Endothelial cell of hepatic sinusoid (primary cell): Measurements from ENCODE around the gene TBC1D14.

Experiments
- in situ Hi-C: cut with HindIII; loops from 2 replicates; pipeline ENCODE4 v1.10.0; 2017; ENCODE audit warnings: low sequenced_read_pairs

TBC1D14 gene

DNA sequence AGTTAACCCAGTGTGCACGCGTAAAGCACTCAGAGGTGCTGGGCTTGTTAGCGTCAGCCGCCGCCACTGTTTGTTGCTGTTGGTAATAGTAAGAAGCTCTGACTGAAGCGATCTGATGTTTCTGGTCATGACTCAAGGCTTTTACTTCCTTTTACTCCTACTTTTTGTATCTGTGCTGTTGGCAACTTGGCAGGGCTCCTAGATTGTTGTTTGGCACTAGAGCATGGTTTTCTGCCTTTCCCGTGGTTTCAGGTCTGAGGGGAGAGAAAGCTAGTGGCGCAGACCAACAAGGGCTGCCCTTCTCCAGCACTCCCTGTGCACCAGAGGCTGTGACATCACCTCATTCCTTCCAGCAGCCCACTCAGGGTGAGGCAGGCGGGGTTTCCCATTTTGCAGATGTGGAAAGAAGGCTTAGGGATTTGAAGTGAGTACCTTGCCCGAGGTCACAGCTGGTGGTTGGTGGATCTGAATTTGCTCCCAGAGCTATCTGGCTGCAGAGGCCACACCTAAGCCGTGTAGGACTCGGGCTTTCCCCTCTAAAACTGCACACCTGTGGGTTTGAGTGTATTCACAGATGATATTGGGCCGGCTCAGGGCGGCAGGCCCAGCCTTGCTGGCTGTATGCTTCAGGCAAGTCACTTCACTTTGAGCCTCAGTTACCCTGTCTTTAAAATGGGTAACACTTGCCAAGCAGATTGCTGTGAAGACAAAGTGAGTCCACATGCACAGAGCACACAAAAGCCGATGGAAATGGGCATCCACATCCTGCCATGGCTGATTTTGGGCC is 82.3 kb downstream of the TBC1D14 start:
- in situ Hi-C loops: no loop called here

DNA sequence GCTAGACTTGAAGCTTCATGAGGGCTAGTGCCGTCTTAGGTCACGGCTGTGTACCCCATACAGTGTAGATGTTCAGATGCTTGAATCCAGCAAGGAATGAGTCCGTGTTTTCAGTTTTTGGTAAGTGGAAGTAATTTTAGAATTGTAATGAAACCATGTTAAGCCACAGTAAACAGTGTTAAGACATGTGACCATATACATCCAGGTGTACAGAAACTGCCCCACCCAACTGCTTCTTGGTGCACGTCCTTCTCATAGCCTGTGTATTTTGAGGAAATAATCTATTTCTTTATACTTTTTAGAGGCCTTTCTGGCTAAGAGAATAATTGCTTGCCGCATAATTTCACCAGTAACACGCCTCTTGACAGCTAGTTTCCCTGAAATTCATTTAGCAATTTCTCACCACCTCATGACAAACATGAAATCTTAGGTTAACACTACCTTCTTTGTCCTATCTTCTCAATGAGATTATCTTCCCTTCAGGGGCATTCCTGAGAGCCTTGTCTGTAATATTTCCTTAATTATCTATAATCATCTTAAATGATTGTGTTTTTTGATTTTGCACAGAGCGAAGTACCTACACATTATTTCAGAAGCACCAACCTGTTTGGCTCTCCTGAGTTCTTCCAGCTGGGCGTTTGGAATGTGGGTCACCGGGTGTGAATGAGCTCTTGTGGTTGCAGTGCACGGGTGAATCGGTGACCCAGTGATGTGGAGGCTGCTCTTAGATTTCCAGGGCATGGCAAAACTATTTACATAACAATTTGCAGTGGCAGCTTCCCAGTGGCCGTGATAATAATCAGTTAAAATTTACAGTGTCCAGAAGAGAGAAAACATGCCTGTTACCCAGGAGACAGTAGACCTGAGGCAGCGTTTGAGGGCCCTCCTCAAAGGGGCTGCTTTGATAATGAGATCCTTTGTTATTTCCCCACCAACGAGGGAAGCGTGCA is 83.4 kb downstream of the TBC1D14 start:
- in situ Hi-C loops: no loop called here

DNA sequence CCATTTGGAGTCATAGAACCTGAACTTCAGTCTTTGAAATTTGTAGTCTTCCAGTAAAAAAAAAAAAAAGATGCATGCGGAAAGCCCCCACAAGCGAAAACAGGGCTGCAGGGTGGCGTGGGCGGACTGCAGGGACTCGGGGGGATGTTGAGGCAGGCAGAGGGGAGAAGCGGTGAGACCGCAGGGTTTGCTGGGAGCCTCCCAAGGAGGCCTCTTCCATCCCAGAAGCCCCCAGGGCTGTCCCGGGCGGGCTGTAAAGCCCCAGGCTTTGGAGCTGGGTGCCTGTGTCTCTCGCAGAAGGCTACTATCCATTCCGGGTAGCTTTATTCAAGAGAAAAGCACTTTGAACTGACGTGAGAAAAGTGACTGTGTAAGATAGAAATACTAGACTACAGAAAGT is 86.9 kb downstream of the TBC1D14 start:
- in situ Hi-C loops: no loop called here

DNA sequence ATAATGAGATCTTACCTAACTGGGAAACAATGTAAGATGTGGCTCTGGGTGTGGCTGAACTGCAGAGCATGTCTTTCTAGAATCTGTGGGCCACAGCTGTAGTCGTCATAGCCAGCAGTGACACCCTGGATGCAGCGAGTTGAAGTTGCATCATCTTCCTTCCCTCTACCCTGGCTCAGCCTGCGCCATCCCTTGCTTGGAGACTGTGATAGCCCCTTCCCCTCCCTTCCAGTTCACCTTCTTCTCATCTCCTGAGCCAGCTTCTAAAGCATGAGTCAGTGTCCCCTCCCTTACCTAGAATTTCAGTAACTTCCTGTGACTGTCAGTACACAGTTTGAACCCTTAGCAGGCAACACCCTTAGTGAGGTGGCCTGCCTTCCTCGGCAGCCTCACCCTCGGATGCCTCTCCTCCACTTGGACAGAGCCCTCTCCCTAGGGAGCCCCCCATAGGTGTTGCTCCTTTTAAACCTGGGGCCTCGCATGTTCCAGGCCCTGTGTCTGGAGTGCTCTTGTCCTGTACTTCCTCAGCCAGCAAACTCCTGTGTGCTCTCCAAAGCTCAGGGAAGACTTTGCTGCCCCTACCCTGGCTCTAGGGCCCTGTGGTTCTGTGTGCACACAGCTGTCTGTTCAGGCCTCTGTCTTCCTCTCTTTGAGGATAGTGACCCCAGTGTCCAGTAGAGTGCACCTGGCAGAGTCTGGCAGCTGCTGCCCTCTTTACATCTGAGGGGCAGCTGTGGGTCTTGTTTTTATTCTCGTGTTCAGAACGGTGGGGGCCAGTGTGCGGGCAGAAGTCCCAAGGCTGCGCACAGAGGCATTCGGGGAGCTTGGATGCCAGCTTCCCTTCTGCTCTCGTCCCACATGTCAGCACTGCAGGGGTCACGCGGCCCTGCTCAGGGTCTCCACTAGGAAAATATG is 89.8 kb downstream of the TBC1D14 start:
- in situ Hi-C loops: loop anchor here (5.0 kb wide), 1 partner anchor 38 kb away; no protein-coding TSS in a partner anchor

DNA sequence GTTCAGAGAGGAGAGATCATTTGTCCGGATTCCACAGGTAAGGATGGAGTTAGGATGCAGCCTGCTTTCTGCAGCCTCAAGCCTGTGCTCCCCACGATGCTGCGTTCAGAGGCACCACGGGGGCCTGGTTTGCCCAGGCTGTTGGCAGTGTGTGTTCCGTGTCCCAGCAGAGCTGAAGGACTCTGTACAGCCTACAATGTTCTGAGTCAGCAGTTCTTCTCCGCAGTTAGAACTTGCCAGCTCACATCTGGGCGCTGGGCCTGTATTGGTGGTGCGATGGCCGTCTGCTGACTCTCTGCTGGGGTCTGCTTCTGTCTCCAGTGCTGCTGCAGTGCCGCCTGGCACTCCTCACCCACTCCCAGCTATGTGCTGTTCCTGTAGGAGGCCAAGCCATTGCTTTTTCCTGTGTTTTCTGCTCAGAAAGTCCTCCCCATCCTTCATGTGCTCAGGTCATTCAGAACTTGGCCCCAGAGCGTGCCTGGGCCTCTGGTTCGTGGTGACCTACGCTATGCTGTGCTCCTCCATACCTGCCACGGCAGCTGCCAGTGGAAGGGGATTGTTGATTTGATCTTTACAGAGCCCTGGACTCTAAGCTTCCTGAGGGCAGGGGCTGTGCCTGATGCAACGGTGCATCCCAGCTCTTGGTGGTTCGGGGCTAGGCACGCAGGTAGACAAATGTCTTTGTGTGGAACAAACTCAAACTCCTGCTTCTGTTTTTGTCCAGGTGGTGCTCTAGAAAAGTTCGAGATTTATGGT is 91.0 kb downstream of the TBC1D14 start:
- in situ Hi-C loops: loop anchor here (5.0 kb wide), 1 partner anchor 37 kb away; no protein-coding TSS in a partner anchor

DNA sequence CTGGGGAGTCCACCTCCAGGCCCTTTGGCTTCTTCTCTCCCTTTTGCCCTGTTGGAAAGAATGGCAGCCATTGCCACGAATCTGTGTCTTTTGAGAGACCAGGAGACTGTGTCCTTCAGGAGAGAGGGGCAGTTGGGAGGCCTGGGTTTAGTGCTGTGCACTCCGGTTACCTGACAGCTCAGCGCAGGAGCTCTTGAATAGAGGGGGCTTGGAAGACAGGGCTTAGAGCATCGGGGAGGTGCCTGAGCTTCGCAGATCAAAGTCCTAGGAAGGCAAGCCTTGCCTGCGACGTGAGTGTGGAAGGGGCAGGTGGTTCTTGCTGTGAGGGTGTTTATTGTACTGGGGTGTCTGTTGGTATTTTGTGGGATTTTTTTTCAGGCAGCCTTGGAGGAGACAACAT is 91.6 kb downstream of the TBC1D14 start:
- in situ Hi-C loops: loop anchor here (5.0 kb wide), 1 partner anchor 36 kb away; no protein-coding TSS in a partner anchor

DNA sequence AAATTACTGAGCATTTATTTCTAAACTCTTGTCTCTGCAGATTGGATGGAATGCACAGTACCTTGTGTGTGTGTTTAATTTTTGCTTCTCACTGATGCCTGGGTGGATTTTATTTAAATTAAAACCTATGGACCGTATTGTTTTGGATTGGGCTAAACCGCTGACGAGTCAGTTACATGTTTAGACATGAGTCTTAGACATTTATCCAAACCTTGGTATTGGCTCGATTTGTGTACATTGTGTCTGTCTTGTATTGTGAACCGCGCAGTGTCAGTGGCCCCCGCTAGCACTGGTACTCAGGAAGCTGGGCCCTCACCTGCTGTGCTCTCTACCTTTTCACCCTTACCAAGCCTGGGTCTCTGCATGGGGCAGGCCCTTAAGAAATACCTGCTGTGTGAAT is 92.7 kb downstream of the TBC1D14 start:
- in situ Hi-C loops: loop anchor here (5.0 kb wide), 1 partner anchor 35 kb away; no protein-coding TSS in a partner anchor

DNA sequence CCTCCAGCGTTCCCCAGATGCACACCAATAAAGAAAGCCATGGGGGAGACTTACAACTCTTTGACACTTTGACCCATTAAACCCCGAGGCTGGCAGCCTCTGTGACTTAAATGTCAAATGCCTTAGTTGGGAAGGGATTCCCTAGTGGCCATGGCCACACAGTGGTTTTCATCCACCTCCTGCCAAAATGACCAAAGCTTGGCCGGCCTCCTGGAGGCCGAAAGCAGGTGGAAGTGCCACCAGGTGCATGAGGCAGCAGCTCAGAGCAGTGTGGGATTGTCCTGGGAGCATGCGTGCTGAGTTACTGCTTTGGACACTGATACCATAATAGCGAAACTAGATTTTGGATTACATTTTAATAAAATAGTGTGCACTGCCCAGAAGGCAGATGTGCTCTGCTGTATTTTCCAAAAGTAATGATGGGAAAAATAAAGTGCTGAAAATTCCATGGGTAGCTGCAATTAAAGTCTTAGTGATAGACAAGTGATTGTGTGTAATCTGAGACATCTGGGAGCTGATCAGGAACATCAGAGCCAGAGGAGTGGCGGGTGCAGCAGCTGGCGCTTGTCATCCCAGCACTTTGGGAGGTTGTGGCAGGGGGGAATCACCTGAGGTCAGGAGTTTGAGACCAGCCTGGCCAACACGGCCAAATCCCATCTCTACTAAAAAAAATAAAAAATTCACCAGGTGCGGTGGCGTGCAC is 93.7 kb downstream of the TBC1D14 start:
- in situ Hi-C loops: loop anchor here (5.0 kb wide), 1 partner anchor 34 kb away; no protein-coding TSS in a partner anchor

DNA sequence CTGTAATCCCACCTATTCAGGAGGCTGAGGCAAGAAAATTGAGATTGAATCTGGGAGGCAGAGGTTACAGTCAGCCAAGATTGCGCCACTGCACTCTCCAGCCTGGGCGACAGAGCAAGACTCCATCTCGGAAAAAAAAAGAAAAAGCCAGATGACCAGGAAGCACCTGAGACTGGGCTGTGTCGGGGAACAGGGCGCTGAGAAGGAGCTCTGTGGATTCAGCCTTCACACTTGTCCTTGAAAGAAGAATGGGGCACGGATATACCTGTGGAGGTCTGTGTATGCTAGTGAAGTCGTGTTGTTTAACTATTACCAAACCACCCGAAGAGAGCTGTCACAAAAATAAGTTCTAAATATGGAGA is 94.2 kb downstream of the TBC1D14 start:
- in situ Hi-C loops: loop anchor here (5.0 kb wide), 1 partner anchor 33 kb away; no protein-coding TSS in a partner anchor

DNA sequence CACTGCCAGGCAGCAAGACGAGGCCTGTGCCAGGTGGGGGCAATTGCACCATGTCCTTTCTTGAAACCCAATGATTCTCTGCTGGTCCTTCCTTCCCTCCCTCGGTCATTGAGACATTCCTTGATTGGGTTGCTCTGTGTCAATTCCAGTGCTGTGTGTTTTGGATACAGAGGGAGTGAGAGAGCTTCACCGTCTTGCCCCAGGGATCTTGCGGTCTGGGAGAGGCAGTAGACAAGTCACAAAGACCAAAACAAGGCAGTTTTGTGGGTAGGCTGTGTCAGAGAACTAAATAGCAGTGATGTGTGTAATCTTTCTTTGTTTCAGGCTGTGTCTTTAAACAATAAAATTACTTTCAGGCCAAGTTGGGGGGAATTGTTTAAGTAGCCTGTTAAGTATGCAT is 94.7 kb downstream of the TBC1D14 start:
- in situ Hi-C loops: loop anchor here (5.0 kb wide), 1 partner anchor 33 kb away; no protein-coding TSS in a partner anchor

DNA sequence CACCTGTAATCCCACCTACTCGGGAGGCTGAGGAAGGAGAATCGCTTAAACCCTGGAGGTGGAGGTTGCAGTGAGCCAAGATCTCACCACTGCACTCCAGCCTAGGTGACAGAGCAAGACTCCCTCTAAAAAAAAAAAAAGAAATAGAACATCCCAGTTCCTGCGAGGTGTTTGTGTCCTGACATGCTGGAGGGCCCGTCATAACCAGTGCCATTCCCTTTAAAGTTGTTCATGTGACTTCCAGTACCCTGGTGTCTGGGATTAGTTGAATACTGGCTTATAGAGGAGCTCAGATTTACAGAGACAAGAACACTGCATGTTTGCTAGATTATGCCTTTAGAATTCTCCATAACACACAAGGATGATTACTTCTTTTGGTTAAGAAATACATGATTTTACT is 95.9 kb downstream of the TBC1D14 start:
- in situ Hi-C loops: no loop called here

DNA sequence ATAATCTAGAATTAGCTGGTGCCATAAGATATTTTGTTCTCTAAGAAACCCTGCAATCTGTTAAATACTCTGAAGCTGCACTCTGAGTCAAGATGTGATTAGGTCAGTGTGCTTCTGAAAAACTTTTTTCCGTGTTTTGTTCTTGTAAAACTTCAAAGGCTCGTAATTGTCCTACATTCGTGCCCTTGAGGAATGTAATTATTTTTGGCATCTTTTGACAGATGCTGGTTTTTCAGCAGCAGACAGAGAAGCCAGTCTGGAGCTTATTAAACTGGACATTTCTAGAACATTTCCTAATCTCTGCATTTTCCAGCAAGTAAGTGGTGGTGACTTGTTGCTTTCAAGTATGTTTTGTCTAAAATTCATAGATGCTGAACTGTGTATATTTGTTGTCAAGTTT is 96.8 kb downstream of the TBC1D14 start:
- in situ Hi-C loops: no loop called here

DNA sequence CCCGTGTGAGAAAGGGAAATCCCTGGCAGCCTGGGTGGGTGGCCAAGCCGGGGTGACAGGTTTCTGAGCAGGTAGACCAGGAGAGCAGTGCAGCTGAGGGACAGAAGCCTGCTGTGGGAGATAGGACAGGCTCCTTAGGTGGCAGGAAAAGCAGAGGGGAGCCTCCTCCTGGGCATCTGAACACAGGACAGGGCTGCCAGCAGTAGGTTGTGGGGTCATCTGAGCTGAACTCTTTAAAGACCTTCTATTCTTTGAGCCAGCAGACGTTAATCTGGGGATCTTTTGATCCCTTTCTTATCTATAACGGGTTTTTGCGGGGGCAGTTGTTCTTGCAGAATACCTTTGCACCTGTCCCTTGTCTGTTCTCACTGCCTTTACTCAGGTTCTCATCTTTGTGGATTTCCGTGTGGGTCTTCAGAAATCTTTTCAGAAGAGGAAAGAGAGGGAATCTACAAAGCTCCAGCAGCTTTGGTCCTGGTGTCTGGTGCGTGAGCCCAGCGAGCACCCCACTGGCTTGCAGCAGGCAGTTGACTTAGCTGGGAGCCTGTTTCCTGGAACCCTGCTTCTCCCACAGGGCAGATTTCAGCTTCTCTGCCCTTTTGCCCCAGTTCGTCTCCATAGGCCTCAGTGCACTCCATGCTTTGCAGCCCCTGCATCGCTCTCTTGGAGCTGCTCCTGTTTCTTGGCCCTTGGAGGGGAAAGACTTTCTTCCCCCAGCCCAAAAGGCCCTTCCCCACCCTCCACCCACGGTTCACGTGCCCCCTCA is 97.7 kb downstream of the TBC1D14 start:
- in situ Hi-C loops: no loop called here

DNA sequence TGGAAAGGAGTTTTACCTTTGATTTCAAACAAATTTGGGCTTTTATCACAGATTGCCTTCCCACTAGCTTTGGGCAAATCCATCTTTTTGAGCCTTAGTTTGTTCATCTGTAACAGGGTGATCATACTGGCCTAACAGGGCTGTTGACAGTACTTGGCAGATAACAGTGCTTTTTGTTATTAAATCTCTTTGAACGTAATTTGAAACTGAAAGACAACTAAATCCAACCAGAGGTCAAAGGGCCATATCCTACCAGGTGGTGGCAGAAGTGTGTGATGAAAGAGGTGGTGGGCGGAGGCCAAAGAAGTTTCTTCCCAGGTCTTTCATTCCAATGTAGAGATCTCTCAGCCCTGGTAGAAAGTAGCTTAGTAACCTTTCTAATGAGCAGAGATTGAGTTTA is 98.3 kb downstream of the TBC1D14 start:
- in situ Hi-C loops: no loop called here

DNA sequence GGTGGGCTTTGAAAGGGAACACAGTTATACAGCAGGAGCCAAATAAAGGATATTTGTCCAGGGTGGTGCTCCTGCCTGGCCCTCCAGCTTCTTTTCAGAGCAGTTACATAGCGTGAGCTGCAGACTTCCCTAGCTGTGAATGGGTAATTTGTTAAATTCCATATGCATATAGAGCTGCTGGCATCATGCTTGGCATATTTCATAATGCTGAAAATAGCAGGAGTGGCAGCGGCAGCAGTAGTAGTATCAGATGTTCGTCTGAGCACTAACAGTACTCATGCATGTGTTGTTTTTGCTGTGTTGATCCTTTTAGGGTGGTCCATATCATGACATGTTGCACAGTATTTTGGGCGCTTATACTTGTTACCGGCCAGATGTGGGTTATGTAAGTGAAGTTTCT is 99.9 kb downstream of the TBC1D14 start:
- in situ Hi-C loops: no loop called here

DNA sequence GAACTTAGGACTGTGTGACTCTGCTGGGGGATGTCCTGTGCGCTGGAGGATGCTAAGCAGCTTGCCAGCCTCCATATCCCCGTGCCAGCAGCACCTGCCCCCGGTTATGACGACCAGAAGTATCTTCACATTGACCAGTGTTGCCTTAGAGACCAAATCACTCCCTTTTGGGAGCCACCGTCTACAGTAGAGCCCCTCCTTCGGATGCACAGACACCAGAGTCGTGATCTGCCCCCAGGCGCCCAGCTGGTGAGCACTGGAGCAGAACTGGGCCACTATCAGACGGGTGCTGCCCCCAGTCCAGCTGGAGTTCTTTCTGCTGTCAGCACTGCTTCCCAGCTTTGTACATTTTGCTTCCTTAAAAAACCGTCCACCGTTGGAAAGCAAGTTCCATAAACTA is 103.5 kb downstream of the TBC1D14 start:
- in situ Hi-C loops: no loop called here

DNA sequence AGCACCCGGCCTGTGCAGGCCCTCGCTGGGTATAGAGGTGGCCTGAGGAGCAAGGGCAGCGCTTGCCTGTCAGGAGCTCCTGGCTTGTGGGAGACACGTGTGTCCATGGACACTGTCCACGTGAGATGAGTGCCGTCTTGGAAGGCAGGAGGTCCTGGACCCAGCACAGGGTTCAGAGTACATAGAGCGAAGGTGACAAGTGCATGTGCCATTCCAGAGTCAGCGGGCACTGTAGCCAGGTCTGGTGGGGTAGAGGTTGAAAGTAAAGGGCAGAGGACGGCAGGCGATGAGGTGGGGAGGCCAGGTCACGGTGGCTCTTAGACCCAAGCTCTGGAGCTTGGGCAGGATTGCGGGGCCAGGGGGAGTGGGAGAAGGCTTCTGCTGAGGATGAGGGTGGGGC is 105.2 kb downstream of the TBC1D14 start:
- in situ Hi-C loops: no loop called here

DNA sequence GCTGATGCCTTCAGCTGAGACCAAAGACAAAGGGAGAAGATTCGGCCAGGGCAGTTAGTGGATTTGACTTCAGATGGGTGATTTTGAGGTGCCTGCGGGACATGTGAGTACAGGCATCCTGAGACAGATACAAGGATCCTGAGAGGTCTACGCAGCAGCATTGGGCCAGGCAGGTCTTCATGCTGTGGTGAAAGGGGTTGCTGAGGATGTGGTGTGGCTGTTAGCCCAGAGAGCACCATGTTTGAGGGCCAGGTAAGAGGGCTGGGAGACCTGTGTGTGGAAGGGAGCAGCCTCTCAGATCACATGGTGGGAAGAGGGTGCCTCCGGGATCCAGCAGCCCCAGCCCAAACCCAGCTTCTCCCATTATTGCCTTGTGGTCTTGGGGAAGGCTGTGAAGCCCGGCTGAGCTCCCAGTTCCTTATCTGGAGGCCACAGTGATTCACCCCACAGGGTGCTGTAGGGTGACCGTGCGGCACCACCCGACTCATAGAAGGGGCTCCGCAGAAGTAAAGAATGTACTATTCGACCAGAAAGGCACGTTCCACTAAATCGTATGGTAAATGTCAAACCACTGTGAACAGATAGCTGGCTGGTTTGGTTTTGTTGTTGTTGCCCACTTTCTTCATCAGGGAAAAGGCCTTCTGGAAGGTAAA is 105.9 kb downstream of the TBC1D14 start:
- in situ Hi-C loops: no loop called here
